K562 (cell line): ENCODE results near the gene PYM1.

Experiments
- NR2C2 ChIP-seq, 2 experiments: fragments of 200-800 bp in 1 of 2; sonication (Bioruptor generic) in 1 of 2; sonication (generic) in 1 of 2; formaldehyde crosslinking in 1 of 2; IDR thresholded peaks; 2 replicates each; pipeline versions ENCODE4 v1.6.1 to v1.8.0; 2016 to 2022; ENCODE audit warnings: mild to moderate bottlenecking in 1 of 2, missing compliant biosample characterization in 1 of 2, missing genetic modification characterization in 1 of 2, missing genetic modification reagents in 1 of 2
- SETDB1 ChIP-seq: IDR thresholded peaks from one replicate; pipeline ENCODE4 v1.6.1; 2012; ENCODE audit warnings: low read length, control low read depth, inconsistent platforms
- ZNF184 ChIP-seq: sonication (generic); formaldehyde crosslinking; IDR thresholded peaks from 2 replicates; pipeline ENCODE4 v1.5.0; 2020; ENCODE audit warnings: missing genetic modification reagents
- ZNF24 ChIP-seq: fragments of 450-650 bp; IDR thresholded peaks from 2 replicates; pipeline ENCODE4 v1.6.1; 2016
- ZNF561 ChIP-seq: fragments of 450-650 bp; formaldehyde crosslinking; conservative IDR thresholded peaks from 2 replicates; pipeline ENCODE4 v1.4.0; 2020; ENCODE audit warnings: mild to moderate bottlenecking, moderate library complexity
- ZNF583 ChIP-seq: fragments of 250-450 bp; sonication (Bioruptor Pico); IDR thresholded peaks from 2 replicates; pipeline ENCODE4 v1.4.0; 2020
- TF ChIP-seq, protein P1 (sequence below): IDR thresholded peaks from 2 replicates; pipeline ENCODE4 v1.6.1; 2016; ENCODE audit warnings: missing genetic modification characterization, missing compliant biosample characterization

DNA sequence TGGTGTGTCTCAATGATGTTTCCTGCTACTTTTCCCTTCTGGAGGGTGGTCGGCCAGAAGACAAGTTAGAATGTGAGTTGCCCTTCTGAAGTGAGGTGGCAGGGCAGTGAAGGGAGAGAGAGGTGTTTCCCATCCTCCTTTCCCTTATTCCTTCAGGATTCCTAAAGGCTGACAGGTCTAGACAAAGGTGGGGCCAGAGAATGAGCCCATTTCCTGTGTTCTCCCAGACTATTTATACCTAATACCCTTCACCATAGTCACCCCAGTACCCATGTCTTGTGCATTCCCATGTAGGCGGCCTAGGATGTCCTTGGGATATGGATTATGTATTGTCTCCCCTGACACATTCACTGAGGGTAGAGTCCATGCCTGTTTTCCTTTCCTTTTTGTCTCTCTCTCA lies 10.3 kb upstream of the PYM1 start:
- TF ChIP-seq SETDB1 = no peak
- TF ChIP-seq NR2C2 (CRISPR knock-in tag; IDR thresholded peaks at IDR 0.05) = no peak
- TF ChIP-seq NR2C2 (tag; IDR thresholded peaks at IDR 0.05) = no peak
- TF ChIP-seq, protein P1, sequence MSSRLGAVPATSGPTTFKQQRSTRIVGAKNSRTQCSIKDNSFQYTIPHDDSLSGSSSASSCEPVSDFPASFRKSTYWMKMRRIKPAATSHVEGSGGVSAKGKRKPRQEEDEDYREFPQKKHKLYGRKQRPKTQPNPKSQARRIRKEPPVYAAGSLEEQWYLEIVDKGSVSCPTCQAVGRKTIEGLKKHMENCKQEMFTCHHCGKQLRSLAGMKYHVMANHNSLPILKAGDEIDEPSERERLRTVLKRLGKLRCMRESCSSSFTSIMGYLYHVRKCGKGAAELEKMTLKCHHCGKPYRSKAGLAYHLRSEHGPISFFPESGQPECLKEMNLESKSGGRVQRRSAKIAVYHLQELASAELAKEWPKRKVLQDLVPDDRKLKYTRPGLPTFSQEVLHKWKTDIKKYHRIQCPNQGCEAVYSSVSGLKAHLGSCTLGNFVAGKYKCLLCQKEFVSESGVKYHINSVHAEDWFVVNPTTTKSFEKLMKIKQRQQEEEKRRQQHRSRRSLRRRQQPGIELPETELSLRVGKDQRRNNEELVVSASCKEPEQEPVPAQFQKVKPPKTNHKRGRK (tag) = no peak
- no peak for TF ChIP-seq ZNF583 (CRISPR knock-in tag)
- TF ChIP-seq ZNF561 = no peak
- TF ChIP-seq ZNF24 = no peak
- TF ChIP-seq ZNF184 (CRISPR knock-in tag) = no peak
